SH-SY5Y (cell line): ENCODE results near the gene SLAMF7.

Source experiments
- GATA2 ChIP-seq: IDR thresholded peaks from 2 replicates; pipeline ENCODE4 v1.6.1; 2011; ENCODE audit warnings: mild to moderate bottlenecking, low read depth, low read length
- GATA3 ChIP-seq: IDR thresholded peaks from 2 replicates; pipeline ENCODE4 v1.6.1; 2011; ENCODE audit warnings: low read depth, mild to moderate bottlenecking, low read length, moderate library complexity

GRCh38 chr1:160724465-160725242 lies 14.4 kb upstream of the SLAMF7 start:
- TF ChIP-seq GATA2: no peak
- TF ChIP-seq GATA3: no peak
